Coronary artery (tissue), 2 donors: ENCODE data around the gene PLXNB3.
A peak's percentile ranks its signal among the peaks of the same experiment; 100 is the strongest.

Source experiments
- DNase-seq: peaks from one replicate; pipeline ENCODE4 v3.0.0-alpha.2; 2017; ENCODE audit warnings: low spot score
- H3K27ac ChIP-seq, 2 donors: fragments of 200-600 bp; sonication (generic); one replicate each; pipeline ENCODE4 v1.5.1; 2016 to 2019
- H3K4me3 ChIP-seq: fragments of 200-600 bp; sonication (generic); 2 replicates; pipeline ENCODE4 v1.5.1; 2016; ENCODE audit warnings: mild to moderate bottlenecking, moderate library complexity
- CTCF ChIP-seq: fragments of 200-600 bp; sonication (generic); IDR thresholded peaks from one replicate; pipeline ENCODE4 v1.5.1; 2019; ENCODE audit warnings: antibody characterized with exemption

The PLXNB3 gene

GRCh38 chrX:153769158-153769864 is 5.3 kb downstream of the PLXNB3 start:
- Histone ChIP-seq H3K4me3 (no peak overlapping the region), H3K27ac (no peak overlapping the region)
- peak; percentile 55 for DNase-seq
- no peak for TF ChIP-seq CTCF

DNA sequence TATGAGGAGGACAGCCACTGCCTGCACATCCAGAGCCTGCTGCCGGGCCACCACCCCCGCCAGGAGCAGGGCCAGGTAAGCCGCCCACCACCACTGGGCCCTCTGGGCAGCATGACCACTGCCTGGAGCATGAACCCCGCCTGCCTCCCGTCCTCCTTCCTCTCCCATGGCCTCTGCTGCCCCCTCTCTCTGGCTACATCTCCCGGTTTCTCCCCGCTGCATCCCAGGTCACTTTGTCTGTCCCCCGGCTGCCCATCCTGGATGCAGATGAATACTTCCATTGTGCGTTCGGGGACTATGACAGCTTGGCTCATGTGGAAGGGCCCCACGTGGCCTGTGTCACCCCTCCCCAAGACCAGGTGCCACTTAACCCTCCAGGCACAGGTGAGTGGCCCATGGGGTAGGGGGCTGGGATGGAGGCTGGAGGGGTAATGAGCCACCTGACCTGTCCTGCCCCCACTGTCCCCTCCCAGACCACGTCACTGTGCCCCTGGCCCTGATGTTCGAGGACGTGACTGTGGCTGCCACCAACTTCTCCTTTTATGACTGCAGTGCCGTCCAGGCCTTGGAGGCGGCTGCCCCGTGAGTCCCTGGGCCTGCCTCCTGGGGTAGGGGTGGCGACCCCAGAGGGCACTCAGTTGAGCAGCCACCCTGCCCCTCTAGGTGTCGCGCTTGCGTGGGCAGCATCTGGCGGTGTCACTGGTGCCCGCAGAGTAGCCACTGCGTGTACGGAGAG is 6.0 kb downstream of the PLXNB3 start:
- no peak overlapping the region for H3K4me3 ChIP-seq
- no peak for TF ChIP-seq CTCF
- DNase-seq = peak; percentile 71
- H3K27ac ChIP-seq = no peak overlapping the region

- H3K27ac ChIP-seq = no peak overlapping the region
- peak; percentile 64 for DNase-seq
- TF ChIP-seq CTCF = no peak
- H3K4me3 ChIP-seq = no peak overlapping the region
Observed at GRCh38 chrX:153770601-153771414, 6.8 kb downstream of the PLXNB3 start.

- no peak overlapping the region for H3K4me3 ChIP-seq
- no peak overlapping the region for H3K27ac ChIP-seq
- no peak for TF ChIP-seq CTCF
- peak; percentile 65 for DNase-seq
Observed at GRCh38 chrX:153771415-153772315, 7.6 kb downstream of the PLXNB3 start.

GRCh38 chrX:153772316-153773217 is 8.5 kb downstream of the PLXNB3 start:
- DNase-seq = peak; percentile 73
- H3K27ac ChIP-seq = no peak overlapping the region
- H3K4me3 ChIP-seq = no peak overlapping the region
- TF ChIP-seq CTCF = no peak
